ENCODE measurements around the gene BTNL8.
A peak's percentile ranks its signal among the peaks of the same experiment; 100 is the strongest.

BTNL8 gene

DNA sequence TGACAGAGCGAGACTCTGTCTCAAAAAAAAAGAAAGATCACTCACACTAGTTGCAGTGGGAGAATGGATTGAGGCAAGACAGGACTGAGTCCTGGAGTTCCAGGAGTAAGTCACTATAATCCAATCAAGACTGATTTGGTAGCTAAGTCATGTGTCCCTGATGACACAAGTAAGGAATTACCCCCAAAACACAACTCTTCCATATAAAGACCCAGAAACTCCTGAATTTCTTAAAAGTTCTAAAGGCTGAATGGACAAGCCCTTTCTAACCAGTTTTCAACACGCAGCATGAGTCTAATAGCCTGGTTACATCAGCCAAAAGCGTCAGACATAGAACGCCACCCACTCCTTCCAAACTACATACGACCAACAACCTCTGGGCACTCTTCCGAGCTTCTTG is 40.4 kb upstream of the BTNL8 start:
- DNase-seq (ENCODE audit: low read depth): no peak
- no peak overlapping the region for H3K4me3 ChIP-seq (ENCODE audit: control insufficient read depth, low read depth, low read length)
- TF ChIP-seq, protein P1, sequence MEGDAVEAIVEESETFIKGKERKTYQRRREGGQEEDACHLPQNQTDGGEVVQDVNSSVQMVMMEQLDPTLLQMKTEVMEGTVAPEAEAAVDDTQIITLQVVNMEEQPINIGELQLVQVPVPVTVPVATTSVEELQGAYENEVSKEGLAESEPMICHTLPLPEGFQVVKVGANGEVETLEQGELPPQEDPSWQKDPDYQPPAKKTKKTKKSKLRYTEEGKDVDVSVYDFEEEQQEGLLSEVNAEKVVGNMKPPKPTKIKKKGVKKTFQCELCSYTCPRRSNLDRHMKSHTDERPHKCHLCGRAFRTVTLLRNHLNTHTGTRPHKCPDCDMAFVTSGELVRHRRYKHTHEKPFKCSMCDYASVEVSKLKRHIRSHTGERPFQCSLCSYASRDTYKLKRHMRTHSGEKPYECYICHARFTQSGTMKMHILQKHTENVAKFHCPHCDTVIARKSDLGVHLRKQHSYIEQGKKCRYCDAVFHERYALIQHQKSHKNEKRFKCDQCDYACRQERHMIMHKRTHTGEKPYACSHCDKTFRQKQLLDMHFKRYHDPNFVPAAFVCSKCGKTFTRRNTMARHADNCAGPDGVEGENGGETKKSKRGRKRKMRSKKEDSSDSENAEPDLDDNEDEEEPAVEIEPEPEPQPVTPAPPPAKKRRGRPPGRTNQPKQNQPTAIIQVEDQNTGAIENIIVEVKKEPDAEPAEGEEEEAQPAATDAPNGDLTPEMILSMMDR (conservative IDR thresholded peaks at IDR 0.05; ENCODE audit: control insufficient read depth, insufficient read depth, low read depth, low read length): no peak

DNA sequence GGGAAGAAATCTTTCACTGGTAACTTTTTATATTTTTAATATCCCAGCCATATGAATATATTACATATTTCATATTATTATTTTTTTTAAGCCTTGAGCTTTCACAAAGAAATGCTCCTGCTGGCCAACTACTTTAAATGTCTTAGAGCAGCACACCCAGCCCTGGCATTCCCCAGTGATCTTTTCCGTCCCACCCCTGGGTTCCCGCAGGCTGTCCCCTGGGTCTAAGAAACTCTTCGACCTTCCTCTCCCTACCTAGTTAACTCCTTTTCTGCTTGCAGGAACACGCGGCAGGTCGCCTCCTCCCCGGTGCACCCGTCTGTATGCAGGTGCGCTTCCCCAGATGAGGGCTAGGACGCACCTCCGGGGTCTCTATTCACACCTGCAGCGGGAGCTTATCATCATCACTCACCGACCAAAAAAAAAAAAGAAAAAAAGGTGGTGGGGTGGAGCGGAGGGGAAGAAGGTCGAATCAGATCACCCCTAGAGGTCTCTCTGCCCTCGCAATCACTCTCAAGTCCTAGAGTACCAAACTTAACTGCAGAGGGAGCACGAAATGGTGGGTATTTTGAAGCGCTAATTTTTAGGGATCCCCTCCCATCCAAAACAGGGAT is 38.6 kb upstream of the BTNL8 start:
- peak; percentile 44 for DNase-seq (ENCODE audit: low read depth)
- peak overlapping the region; percentile 93 for H3K4me3 ChIP-seq (ENCODE audit: control insufficient read depth, low read depth, low read length)
- TF ChIP-seq, protein P1 (conservative IDR thresholded peaks at IDR 0.05; ENCODE audit: control insufficient read depth, insufficient read depth, low read depth, low read length): peak; percentile 21

DNA sequence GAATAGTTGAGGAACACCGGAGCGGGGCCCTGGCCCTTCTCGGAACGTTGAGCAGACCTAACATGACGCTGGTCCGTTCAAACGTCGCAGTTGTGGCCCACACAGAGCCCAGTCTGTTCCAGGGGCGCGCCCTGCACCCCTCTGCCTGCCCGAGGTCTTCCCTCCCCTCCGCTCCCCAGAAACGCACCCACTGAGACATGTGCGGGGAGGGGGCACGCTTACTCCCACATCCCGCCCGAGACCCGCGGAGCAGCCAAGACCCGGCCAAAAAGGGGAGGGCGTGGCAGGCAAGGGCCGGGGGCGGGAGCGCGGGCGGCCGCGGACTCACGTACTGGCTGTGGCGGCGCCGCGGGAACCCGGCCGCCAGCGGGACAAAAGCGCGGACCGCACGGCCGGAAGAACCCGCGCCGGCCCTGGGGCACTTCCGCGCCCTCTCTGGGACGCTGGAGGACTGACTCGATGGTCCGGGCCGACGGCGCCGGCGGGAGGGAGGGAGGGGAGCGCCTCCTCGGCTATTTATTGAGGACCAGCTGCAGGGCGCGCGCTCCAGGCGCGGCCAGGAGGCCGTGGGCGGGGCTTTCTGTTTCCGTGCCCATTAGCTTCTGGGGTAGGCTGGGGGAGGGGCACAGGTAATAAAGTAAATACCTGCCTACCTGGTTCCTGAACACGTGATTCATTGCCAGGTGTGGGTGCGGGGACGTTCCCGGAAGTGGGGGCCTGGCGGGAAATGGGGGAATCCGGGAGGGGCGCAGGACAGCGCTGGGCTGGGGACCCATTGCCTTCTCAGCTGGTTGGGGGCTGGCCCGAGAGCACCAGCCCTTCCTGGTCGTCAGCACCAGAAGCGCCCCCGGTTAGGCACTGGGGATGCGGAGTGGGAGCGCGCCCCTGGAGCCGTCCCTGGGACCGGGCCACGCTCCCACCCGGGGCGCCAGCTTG is 37.8 kb upstream of the BTNL8 start, which contains the start of gene ZFP62:
ZFP62 (minus strand) TSS at position 390 of the 936 bp plus-strand sequence; CDS start at position 333, 57 bp downstream.
- peak; percentile 84 for DNase-seq (ENCODE audit: low read depth)
- H3K4me3 ChIP-seq (ENCODE audit: control insufficient read depth, low read depth, low read length): peak within 1 kb of the TSS; percentile 93
- TF ChIP-seq, protein P1 (conservative IDR thresholded peaks at IDR 0.05; ENCODE audit: control insufficient read depth, insufficient read depth, low read depth, low read length): no peak

DNA sequence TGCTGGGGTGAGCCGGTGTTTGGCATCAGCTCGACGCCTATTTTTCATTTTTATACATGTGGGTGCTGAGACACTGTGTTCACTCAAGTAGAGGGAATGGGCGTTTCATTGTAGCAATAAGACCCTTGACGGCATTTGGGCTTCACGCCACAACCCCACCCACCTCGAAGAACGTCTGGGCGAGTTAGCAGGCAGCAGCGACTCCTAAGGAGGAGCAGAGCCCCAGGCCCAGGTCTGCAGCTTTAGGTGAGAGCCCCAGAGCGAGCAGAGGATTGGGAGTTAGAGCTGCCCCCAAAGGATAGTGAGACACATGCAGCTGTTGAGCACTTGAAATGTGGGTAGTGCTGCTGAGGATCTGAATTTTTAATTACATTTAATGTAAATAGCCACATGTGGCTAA is 36.3 kb upstream of the BTNL8 start:
- TF ChIP-seq, protein P1 (conservative IDR thresholded peaks at IDR 0.05; ENCODE audit: control insufficient read depth, insufficient read depth, low read depth, low read length): no peak

DNA sequence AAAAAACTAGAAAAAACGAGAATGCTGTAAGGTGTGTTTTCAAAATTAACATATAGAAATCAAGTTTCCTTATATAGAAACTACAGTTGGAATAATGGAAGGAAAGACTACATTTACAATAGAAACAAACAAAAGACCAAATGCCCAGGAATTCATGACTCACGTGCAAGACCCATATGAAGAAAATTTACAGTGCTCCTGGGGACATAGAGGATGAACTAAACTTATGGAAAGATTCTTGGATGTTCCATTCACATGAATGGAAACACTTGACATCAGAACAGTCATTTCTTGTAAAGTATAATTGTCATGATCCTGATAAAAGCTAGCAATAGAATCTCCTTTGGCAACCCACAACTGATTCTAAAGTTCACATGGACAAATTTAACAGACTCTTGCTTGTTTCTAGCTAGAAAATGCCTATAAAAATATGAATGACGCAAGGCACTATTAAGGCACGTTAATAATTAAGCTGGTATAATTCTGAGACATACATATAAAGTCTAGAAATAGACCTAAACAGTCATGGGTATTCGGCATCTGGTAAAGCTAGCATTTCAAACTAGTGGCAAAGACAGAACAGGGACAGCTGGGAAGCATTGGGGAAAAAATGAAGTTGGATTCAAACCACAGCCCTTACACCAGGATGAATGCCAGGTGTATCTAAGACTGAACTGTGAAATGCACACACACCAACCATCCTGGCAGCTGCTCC is 32.8 kb upstream of the BTNL8 start:
- peak; percentile 14 for DNase-seq (ENCODE audit: low read depth)
- H3K4me3 ChIP-seq (ENCODE audit: control insufficient read depth, low read depth, low read length): no peak overlapping the region
- TF ChIP-seq, protein P1 (conservative IDR thresholded peaks at IDR 0.05; ENCODE audit: control insufficient read depth, insufficient read depth, low read depth, low read length): no peak

More for the DNA sequence above, 36.3 kb upstream of the BTNL8 start:
- no peak overlapping the region for H3K4me3 ChIP-seq (ENCODE audit: control insufficient read depth, low read depth, low read length)
- DNase-seq (ENCODE audit: low read depth): no peak

DNA sequence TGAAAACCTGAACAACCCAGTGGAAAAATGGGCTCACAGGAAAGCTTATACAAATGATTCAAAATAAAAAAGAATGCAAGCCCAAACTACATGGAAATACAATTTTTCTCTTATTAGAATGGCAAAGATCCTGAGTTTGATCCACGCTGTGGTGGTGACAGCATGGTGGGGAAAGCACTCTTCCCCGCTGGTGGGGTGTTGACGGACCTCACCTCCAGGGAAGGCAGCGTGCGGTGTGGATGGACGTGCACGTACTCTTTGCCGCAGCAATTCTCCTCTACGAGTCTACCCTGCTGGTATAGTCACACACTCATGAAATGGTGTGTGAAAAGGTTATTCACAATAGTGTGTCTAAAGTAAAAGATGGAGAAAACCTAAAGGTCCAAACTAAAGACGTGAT is 32.0 kb upstream of the BTNL8 start:
- no peak for DNase-seq (ENCODE audit: low read depth)
- H3K4me3 ChIP-seq (ENCODE audit: control insufficient read depth, low read depth, low read length): no peak overlapping the region
- TF ChIP-seq, protein P1 (conservative IDR thresholded peaks at IDR 0.05; ENCODE audit: control insufficient read depth, insufficient read depth, low read depth, low read length): no peak

Measured in fibroblast of mammary gland (primary cell).